ENCODE data around the gene DCAF4L1.

Gene DCAF4L1

GRCh38 chr4:41981456-41981855 is at the start of gene DCAF4L1:
DCAF4L1 (plus strand) TSS chr4:41981756; CDS start chr4:41981793, 37 bp downstream.
- H3K4me3 ChIP-seq (ENCODE audit: low read depth, low read length) = no peak within 1 kb of the TSS
- no peak for DNase-seq (ENCODE audit: low read depth)

- DNase-seq (ENCODE audit: low read depth) = no peak
- no peak overlapping the region for H3K4me3 ChIP-seq (ENCODE audit: low read depth, low read length)
Measured at GRCh38 chr4:41932988-41933387, 48.6 kb upstream of the DCAF4L1 start.

GRCh38 chr4:41933997-41934503 is 47.5 kb upstream of the DCAF4L1 start:
- DNase-seq (ENCODE audit: low read depth) = no peak
- no peak overlapping the region for H3K4me3 ChIP-seq (ENCODE audit: low read depth, low read length)

GRCh38 chr4:41934514-41934900 is 47.0 kb upstream of the DCAF4L1 start:
- no peak for DNase-seq (ENCODE audit: low read depth)
- H3K4me3 ChIP-seq (ENCODE audit: low read depth, low read length) = peak overlapping the region; percentile 99

GRCh38 chr4:41934901-41935651 is 46.5 kb upstream of the DCAF4L1 start, which contains the start of gene TMEM33:
TMEM33 (plus strand) TSS chr4:41935429; CDS start chr4:41935485, 56 bp downstream.
- peak within 1 kb of the TSS; percentile 99 for H3K4me3 ChIP-seq (ENCODE audit: low read depth, low read length)
- peak; percentile 33 for DNase-seq (ENCODE audit: low read depth)

- DNase-seq (ENCODE audit: low read depth) = no peak
- H3K4me3 ChIP-seq (ENCODE audit: low read depth, low read length) = peak overlapping the region; percentile 99
Measured at GRCh38 chr4:41935652-41936021, 45.9 kb upstream of the DCAF4L1 start.

GRCh38 chr4:41939016-41939626 is 42.4 kb upstream of the DCAF4L1 start:
- H3K4me3 ChIP-seq (ENCODE audit: low read depth, low read length) = no peak overlapping the region
- DNase-seq (ENCODE audit: low read depth) = no peak

- no peak for DNase-seq (ENCODE audit: low read depth)
- no peak overlapping the region for H3K4me3 ChIP-seq (ENCODE audit: low read depth, low read length)
Measured at GRCh38 chr4:41940834-41941233, 40.7 kb upstream of the DCAF4L1 start.

- H3K4me3 ChIP-seq (ENCODE audit: low read depth, low read length) = no peak overlapping the region
- no peak for DNase-seq (ENCODE audit: low read depth)
Measured at GRCh38 chr4:41943506-41943905, 38.0 kb upstream of the DCAF4L1 start.

GRCh38 chr4:41944089-41944488 is 37.5 kb upstream of the DCAF4L1 start:
- DNase-seq (ENCODE audit: low read depth) = no peak
- H3K4me3 ChIP-seq (ENCODE audit: low read depth, low read length) = no peak overlapping the region

- DNase-seq (ENCODE audit: low read depth) = no peak
- H3K4me3 ChIP-seq (ENCODE audit: low read depth, low read length) = no peak overlapping the region
Measured at GRCh38 chr4:41949531-41949930, 32.0 kb upstream of the DCAF4L1 start.

- DNase-seq (ENCODE audit: low read depth) = no peak
- no peak overlapping the region for H3K4me3 ChIP-seq (ENCODE audit: low read depth, low read length)
Measured at GRCh38 chr4:41957634-41958033, 23.9 kb upstream of the DCAF4L1 start.

- H3K4me3 ChIP-seq (ENCODE audit: low read depth, low read length) = no peak overlapping the region
- no peak for DNase-seq (ENCODE audit: low read depth)
Measured at GRCh38 chr4:41963105-41963504, 18.5 kb upstream of the DCAF4L1 start.

- H3K4me3 ChIP-seq (ENCODE audit: low read depth, low read length) = no peak overlapping the region
Measured at GRCh38 chr4:41964401-41964800, 17.2 kb upstream of the DCAF4L1 start.

GRCh38 chr4:41967392-41967791 is 14.2 kb upstream of the DCAF4L1 start:
- DNase-seq (ENCODE audit: low read depth) = no peak
- H3K4me3 ChIP-seq (ENCODE audit: low read depth, low read length) = no peak overlapping the region

More at GRCh38 chr4:41964401-41964800, 17.2 kb upstream of the DCAF4L1 start:
- no peak for DNase-seq (ENCODE audit: low read depth)

GRCh38 chr4:41969671-41970070 is 11.9 kb upstream of the DCAF4L1 start:
- DNase-seq (ENCODE audit: low read depth) = no peak
- H3K4me3 ChIP-seq (ENCODE audit: low read depth, low read length) = no peak overlapping the region

- DNase-seq (ENCODE audit: low read depth) = no peak
- no peak overlapping the region for H3K4me3 ChIP-seq (ENCODE audit: low read depth, low read length)
Measured at GRCh38 chr4:41975341-41975740, 6.2 kb upstream of the DCAF4L1 start.

- no peak overlapping the region for H3K4me3 ChIP-seq (ENCODE audit: low read depth, low read length)
- no peak for DNase-seq (ENCODE audit: low read depth)
Measured at GRCh38 chr4:41976775-41977516, 4.6 kb upstream of the DCAF4L1 start.

- peak; percentile 14 for DNase-seq (ENCODE audit: low read depth)
- no peak overlapping the region for H3K4me3 ChIP-seq (ENCODE audit: low read depth, low read length)
Measured at GRCh38 chr4:41977709-41978108, 3.8 kb upstream of the DCAF4L1 start.

- no peak for DNase-seq (ENCODE audit: low read depth)
- no peak overlapping the region for H3K4me3 ChIP-seq (ENCODE audit: low read depth, low read length)
Measured at GRCh38 chr4:41982716-41983115, 1.2 kb downstream of the DCAF4L1 start.
